HCT116 (cell line): ENCODE data around the gene RTN4IP1. TPM values are rescaled to one million over a fixed set of nuclear protein-coding genes. Genes with fewer than 3 reads are reported as not detected.

Experiments
- ATAC-seq: fragments of 200-7000 bp; cut with Tn5 transposase; 2 replicates; pipeline ENCODE4 v1.9.1; 2020; ENCODE audit warnings: mild to moderate bottlenecking, moderate library complexity
- BruUV-seq: library from RNA; stranded (reverse); fragments of 400-500 nt; replicated peaks from 2 replicates; lab custom pipeline; 2021; lab: Mats Ljungman, UMichigan
- CTCF ChIA-PET: fragments of 300-600 bp; sonication (Branson Sonifier 250); formaldehyde crosslinking; loops from one replicate; lab custom pipeline; 2021; ENCODE audit warnings: antibody characterized with exemption; lab: Charles Lee
- POLR2A ChIA-PET: fragments of 300-600, 350-600 bp; sonication (Branson Sonifier 250); formaldehyde crosslinking; loops from one replicate; lab custom pipeline; 2021; ENCODE audit warnings: antibody characterized with exemption; lab: Charles Lee
- RAD21 ChIA-PET, 2 experiments: fragments of 300-600 bp; sonication (Branson Sonifier 250); formaldehyde crosslinking; loops; one replicate each; lab custom pipeline; 2023; ENCODE audit warnings: low total read pairs in 2 of 2; ENCODE audit not compliant: uncharacterized antibody in 2 of 2, unreplicated experiment in 2 of 2, low non-redundant PET in 1 of 2; lab: Charles Lee
- DNase-seq: peaks from one replicate; pipeline ENCODE4 v3.0.0-alpha.2; 2010; ENCODE audit warnings: low read depth, low spot score
- H2AFZ ChIP-seq: fragments of 200-600 bp; shearing (Covaris generic), sonication (generic); 2 replicates; pipeline ENCODE4 v1.6.1; 2017; ENCODE audit warnings: low read depth, mixed run types, mixed read lengths, antibody characterized with exemption, low read length; ENCODE audit not compliant: poor library complexity, severe bottlenecking
- H3K27ac ChIP-seq: 2 replicates; pipeline ENCODE4 v1.5.1; 2012; ENCODE audit warnings: low read depth, low read length
- H3K27me3 ChIP-seq: fragments of 200-600 bp; sonication (generic); 2 replicates; pipeline ENCODE4 v1.6.1; 2016; ENCODE audit warnings: mixed run types, low read length, mixed read lengths; ENCODE audit not compliant: insufficient read depth
- H3K36me3 ChIP-seq, 2 experiments: fragments of 200-500 bp in 1 of 2; fragments of 200-600 bp in 1 of 2; sonication (Bioruptor generic) in 1 of 2; sonication (generic) in 1 of 2; 2 replicates each; pipeline versions ENCODE4 v1.5.1 to v1.6.1; 2014 to 2016; ENCODE audit warnings: low read length in 2 of 2, inconsistent platforms in 1 of 2, mixed read lengths in 1 of 2, mixed run types in 1 of 2; ENCODE audit not compliant: insufficient read depth in 2 of 2, control insufficient read depth in 1 of 2
- H3K4me1 ChIP-seq, 2 experiments: fragments of 200-600 bp in 1 of 2; sonication (generic) in 1 of 2; 2 replicates each; pipeline versions ENCODE4 v1.5.1 to v1.6.1; 2012 to 2017; ENCODE audit warnings: low read length in 2 of 2, inconsistent platforms in 1 of 2, mild to moderate bottlenecking in 1 of 2, mixed read lengths in 1 of 2, mixed run types in 1 of 2, moderate library complexity in 1 of 2; ENCODE audit not compliant: insufficient read depth in 2 of 2, control insufficient read depth in 1 of 2
- H3K4me2 ChIP-seq: fragments of 200-600 bp; sonication (generic); 2 replicates; pipeline ENCODE4 v1.6.1; 2017; ENCODE audit warnings: mixed run types, low read length, mixed read lengths
- H3K4me3 ChIP-seq, 2 experiments: fragments of 200-600 bp in 1 of 2; sonication (generic) in 1 of 2; replicated peaks in 1 of 2; 2 replicates each; pipeline ENCODE4 v1.5.1; 2011 to 2016; ENCODE audit warnings: low read length in 2 of 2, control low read depth in 1 of 2, low read depth in 1 of 2, mild to moderate bottlenecking in 1 of 2, mixed read lengths in 1 of 2, mixed run types in 1 of 2
- H3K79me2 ChIP-seq: fragments of 200-600 bp; sonication (generic); 2 replicates; pipeline ENCODE4 v1.6.1; 2017; ENCODE audit warnings: mild to moderate bottlenecking, mixed run types, low read length, moderate library complexity, mixed read lengths; ENCODE audit not compliant: insufficient read depth
- H3K9ac ChIP-seq: fragments of 200-600 bp; sonication (generic); 2 replicates; pipeline ENCODE4 v1.6.1; 2016; ENCODE audit warnings: low read length, mixed read lengths
- H3K9me2 ChIP-seq: fragments of 200-600 bp; sonication (generic), shearing (Covaris generic); 2 replicates; pipeline ENCODE4 v1.6.1; 2017; ENCODE audit warnings: mixed run types, mild to moderate bottlenecking, moderate library complexity; ENCODE audit not compliant: insufficient read depth
- H3K9me3 ChIP-seq, 2 experiments: fragments of 200-500 bp in 1 of 2; fragments of 200-600 bp in 1 of 2; sonication (Bioruptor generic) in 1 of 2; sonication (generic) in 1 of 2; 2 replicates each; pipeline ENCODE4 v1.6.1; 2014 to 2017; ENCODE audit warnings: low read length in 2 of 2, mixed read lengths in 2 of 2, inconsistent platforms in 1 of 2, low read depth in 1 of 2, mild to moderate bottlenecking in 1 of 2, mixed run types in 1 of 2, moderate library complexity in 1 of 2; ENCODE audit not compliant: control insufficient read depth in 1 of 2, insufficient read depth in 1 of 2
- H4K20me1 ChIP-seq: fragments of 200-600 bp; sonication (generic), shearing (Covaris generic); 2 replicates; pipeline ENCODE4 v1.6.1; 2017; ENCODE audit warnings: mixed run types, mild to moderate bottlenecking, moderate library complexity; ENCODE audit not compliant: insufficient read depth
- CEBPB ChIP-seq: IDR thresholded peaks from 2 replicates; pipeline ENCODE4 v1.6.1; 2012; ENCODE audit warnings: low read depth
- EGR1 ChIP-seq: IDR thresholded peaks from 2 replicates; pipeline ENCODE4 v1.6.1; 2012; ENCODE audit warnings: low read depth
- ELF1 ChIP-seq: IDR thresholded peaks from 2 replicates; pipeline ENCODE4 v1.6.1; 2012; ENCODE audit warnings: low read depth, borderline replicate concordance
- EZH2 ChIP-seq: fragments of 200-600 bp; sonication (generic); IDR thresholded peaks from 2 replicates; pipeline ENCODE4 v1.6.1; 2017; ENCODE audit warnings: antibody characterized with exemption, mixed run types
- EZH2phosphoT487 ChIP-seq: fragments of 200-600 bp; IDR thresholded peaks from 2 replicates; pipeline ENCODE4 v1.6.1; 2018; ENCODE audit warnings: antibody characterized with exemption, borderline replicate concordance
- MAX ChIP-seq: IDR thresholded peaks from 2 replicates; pipeline ENCODE4 v1.6.1; 2012
- RAD21 ChIP-seq: IDR thresholded peaks from 2 replicates; pipeline ENCODE4 v1.6.1; 2012; ENCODE audit warnings: low read depth, mild to moderate bottlenecking
- REST ChIP-seq: IDR thresholded peaks from 2 replicates; pipeline ENCODE4 v1.6.1; 2012; ENCODE audit warnings: low read depth
- YY1 ChIP-seq: IDR thresholded peaks from 2 replicates; pipeline ENCODE4 v1.6.1; 2011; ENCODE audit warnings: low read length, low read depth, moderate library complexity, mild to moderate bottlenecking; ENCODE audit not compliant: insufficient replicate concordance; ENCODE audit errors: extremely low read depth
- ZNF274 ChIP-seq: fragments of 200-500 bp; sonication (Bioruptor generic); IDR thresholded peaks from 2 replicates; pipeline ENCODE4 v1.6.1; 2014; ENCODE audit warnings: mild to moderate bottlenecking, low read depth, low read length, inconsistent platforms
- intact Hi-C: fragments of 100-400 bp; cut with micrococcal nuclease; formaldehyde crosslinking; loops from 2 replicates; pipeline ENCODE4 v1.10.0; 2022
- total RNA-seq: library from RNA; stranded (reverse); gene quantifications from one replicate; pipeline ENCODE4 v1.2.1, GENCODE V29; 2021; ENCODE audit not compliant: unreplicated experiment

The RTN4IP1 gene
- total RNA-seq, 1 experiment from 2014 or later: 9.1 TPM

DNA sequence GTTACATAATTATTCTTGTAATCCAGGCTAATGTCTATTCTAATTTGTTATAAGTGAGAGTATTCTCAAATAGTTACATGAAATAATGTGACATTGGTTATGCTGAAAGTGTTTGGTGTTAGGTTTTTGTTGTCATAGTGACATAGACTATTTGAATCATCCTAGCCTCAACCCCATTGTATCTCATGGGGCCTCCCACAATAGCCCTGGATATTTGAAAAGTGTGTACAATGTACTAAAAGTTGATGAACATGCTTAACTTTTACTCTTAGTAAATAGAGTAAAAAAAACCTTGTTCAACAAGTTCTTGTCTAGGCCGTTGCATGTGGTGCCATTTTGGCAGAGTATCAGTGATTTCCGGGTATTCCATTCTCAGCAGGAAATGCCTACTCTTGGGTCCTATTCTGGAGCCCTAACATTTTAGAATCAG, 83.0 kb downstream of the RTN4IP1 start (continued):
- TF ChIP-seq EZH2: no peak

DNA sequence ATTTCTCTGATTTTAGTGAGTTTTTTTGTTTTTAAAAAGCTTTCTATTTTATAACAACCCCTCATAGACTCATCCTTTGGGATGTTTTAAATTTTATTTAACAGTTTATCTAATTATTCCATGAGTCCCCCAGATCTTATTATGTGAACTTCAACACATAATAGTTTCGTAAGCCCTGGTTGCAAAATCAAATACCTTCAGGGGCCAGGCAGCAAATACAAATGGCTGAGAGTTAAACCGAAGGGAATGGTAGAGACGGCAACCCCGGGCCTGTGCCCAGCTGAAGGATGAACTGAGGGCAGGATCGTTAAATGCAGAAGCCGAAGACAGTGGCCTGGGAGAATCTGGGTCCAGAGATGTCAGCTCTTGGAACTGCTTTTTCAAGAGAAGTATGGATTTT, 88.4 kb downstream of the RTN4IP1 start:
- no peak overlapping the region for H3K4me2 ChIP-seq
- TF ChIP-seq CEBPB: no peak
- no peak for TF ChIP-seq ELF1
- TF ChIP-seq EZH2: no peak
- no peak for TF ChIP-seq EGR1
- TF ChIP-seq ZNF274: no peak
- TF ChIP-seq MAX: no peak
- TF ChIP-seq RAD21: no peak
- no peak for TF ChIP-seq EZH2phosphoT487
- no peak for TF ChIP-seq YY1
- no peak for TF ChIP-seq REST
- H2AFZ ChIP-seq: no peak overlapping the region
- DNase-seq: no peak
- no peak overlapping the region for H3K9ac ChIP-seq
- no peaks in the 10 kb centered on the region for H3K9me2 ChIP-seq
- no peak overlapping the region for H3K27ac ChIP-seq
- H3K79me2 ChIP-seq: no peaks in the 10 kb centered on the region
- CTCF ChIA-PET: interaction anchor here (1.0 kb wide), 1 partner anchor 206 kb away, joined by 3 read pairs; no protein-coding TSS in a partner anchor
- RAD21 ChIA-PET: no interaction called here
- H3K9me3 ChIP-seq: no peaks in the 10 kb centered on the region
- POLR2A ChIA-PET: no interaction called here
- H3K27me3 ChIP-seq: no peaks in the 10 kb centered on the region
- intact Hi-C loops: no loop called here
- BruUV-seq: no TSS peak
- no peak for ATAC-seq
- H4K20me1 ChIP-seq: no peaks in the 10 kb centered on the region
- H3K4me1 ChIP-seq: peaks cover 2 to 3% of the 10 kb centered on the region in 2 experiments
- H3K4me3 ChIP-seq: no peak overlapping the region
- no peaks in the 10 kb centered on the region for H3K36me3 ChIP-seq
